Measurements from ENCODE around the gene SOX10. TPM values are rescaled to one million over a fixed set of nuclear protein-coding genes. Genes with fewer than 3 reads are reported as not detected.

The SOX10 gene
- 10 to 100 TPM; 59.9 to 94.0 (median 84.2) TPM for total RNA-seq

DNA sequence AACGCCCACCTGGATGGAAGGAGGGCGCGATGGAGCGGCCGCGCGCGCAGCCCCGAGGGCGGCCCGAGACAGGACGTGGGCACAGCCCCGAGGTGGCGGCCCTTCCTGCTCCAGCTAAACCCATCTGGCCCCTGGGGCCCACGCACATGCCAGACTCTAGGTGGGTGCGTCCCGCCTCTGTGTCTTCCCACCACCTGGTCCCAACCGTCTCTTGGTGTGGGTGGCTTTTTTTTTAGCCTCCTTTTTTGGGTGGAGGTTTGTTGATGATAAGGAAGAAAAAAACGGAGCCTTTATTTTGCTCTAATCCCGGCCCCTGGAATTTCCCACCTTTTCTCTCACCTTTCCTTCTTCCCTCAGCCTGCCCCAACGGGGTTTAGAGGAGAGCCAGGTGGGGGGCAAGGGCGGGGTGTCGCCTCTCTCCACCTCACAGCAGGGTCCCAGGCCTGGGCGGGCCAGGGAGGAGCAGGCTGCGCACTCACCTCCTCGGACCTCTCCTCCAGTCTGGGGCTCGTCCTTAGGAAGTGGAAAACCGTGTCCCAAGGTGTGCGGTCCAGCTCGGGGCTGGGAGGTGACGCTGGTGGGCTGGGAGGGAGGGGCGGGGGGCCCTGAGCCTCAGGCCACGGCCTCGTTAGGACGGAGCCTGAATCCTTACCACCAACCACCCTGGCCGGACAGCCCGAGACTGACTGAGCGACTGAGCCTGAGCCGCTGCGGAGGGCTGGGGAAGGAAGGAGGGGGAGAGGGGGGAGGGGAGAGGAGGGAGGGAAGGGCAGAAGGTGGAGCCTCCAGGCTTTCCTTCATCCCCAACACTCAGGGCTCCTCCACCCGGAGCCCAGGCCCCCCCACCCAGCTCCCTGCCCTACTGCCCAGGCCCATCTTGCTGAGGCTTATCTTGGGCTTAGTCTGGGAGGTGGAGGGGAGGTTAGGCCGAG, at the start of gene SOX10:
SOX10 (minus strand) TSS at position 696 of the 932 bp plus-strand sequence. CDS start 771 bp downstream, outside the sequence.
- TF ChIP-seq POLR2A (IDR thresholded peaks at IDR 0.05) (peak; percentile 1 to 36), CTCF (IDR thresholded peaks at IDR 0.05) (no peak), EP300 (IDR thresholded peaks at IDR 0.05) (peak in 1 of 2 donors; percentile 90)
- DNase-seq (ENCODE audit: low spot score in 2 of 2): peak in 1 of 2 donors; percentile 22
- H3K4me3 ChIP-seq: peak within 1 kb of the TSS; percentile 43 to 70 (median 53)

DNA sequence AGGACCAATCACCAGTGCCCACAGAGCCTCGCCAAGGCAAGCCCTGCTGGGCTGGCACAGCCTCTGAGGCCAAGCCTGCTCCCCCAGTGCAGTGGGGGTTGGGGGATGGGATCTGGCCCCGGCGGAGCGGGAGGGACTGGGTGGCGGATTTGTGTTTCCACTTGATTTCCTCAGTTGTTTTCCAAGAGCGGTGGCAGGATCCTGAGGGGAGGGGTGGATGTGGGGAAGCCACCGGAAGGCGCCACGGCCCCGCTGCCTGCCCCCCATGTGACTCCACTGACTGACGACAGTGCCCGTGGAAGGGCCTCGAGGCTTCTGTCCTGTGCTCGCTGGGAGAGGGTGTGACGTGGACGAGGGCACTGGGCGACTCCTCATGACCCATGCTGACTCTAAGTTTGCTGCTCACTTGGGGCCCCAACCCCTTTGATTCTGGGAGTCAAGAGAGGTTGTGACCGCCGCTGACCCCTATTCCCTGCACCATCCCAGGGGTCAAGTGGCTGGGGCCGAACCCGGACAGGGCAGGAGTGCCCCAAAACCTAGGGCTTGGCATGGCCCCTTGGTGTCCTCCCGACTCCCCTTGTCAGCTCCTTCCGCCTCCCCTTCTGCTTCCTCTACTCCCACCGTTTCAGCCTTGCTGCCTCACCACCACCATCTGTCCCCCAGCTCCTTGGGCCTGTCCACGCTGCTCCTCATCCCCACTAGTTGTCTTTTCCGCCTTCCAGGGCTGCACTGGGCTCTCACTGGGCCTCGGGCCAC, 49.3 kb upstream of the SOX10 start:
- 38 to 40% methylated on average over 21 to 27 of the region's 27 CpGs for WGBS, 2 donors
- peak; percentile 55 to 79 for TF ChIP-seq EP300 (IDR thresholded peaks at IDR 0.05)
- no peak for TF ChIP-seq CTCF (IDR thresholded peaks at IDR 0.05)
- no peak for TF ChIP-seq POLR2A (IDR thresholded peaks at IDR 0.05)
- Histone ChIP-seq H3K27ac (peak overlapping the region; percentile 79 to 96 (median 86)), H3K36me3 (no peaks in the 10 kb centered on the region), H3K4me3 (no peak overlapping the region), H3K9me3 (no peaks in the 10 kb centered on the region), H3K27me3 (no peaks in the 10 kb centered on the region), H3K4me1 (peaks cover 0 to 98% (median 64%) of the 10 kb centered on the region in 4 donors)
- DNase-seq (ENCODE audit: low spot score in 2 of 2): no peak

More for the DNA sequence above, at the start of gene SOX10:
- H3K27ac ChIP-seq: peak within 1 kb of the TSS; percentile 88 to 97 (median 94)
- WGBS, 2 donors: 45 to 51% methylated on average over 28 to 41 of the region's 42 CpGs
- peaks cover 0 to 57% (median 0%) of the 10 kb centered on the region in 3 donors for H3K36me3 ChIP-seq
- H3K9me3 ChIP-seq: no peaks in the 10 kb centered on the region
- peaks cover 0 to 4% (median 0%) of the 10 kb centered on the region in 4 donors for H3K4me1 ChIP-seq
- no peaks in the 10 kb centered on the region for H3K27me3 ChIP-seq

DNA sequence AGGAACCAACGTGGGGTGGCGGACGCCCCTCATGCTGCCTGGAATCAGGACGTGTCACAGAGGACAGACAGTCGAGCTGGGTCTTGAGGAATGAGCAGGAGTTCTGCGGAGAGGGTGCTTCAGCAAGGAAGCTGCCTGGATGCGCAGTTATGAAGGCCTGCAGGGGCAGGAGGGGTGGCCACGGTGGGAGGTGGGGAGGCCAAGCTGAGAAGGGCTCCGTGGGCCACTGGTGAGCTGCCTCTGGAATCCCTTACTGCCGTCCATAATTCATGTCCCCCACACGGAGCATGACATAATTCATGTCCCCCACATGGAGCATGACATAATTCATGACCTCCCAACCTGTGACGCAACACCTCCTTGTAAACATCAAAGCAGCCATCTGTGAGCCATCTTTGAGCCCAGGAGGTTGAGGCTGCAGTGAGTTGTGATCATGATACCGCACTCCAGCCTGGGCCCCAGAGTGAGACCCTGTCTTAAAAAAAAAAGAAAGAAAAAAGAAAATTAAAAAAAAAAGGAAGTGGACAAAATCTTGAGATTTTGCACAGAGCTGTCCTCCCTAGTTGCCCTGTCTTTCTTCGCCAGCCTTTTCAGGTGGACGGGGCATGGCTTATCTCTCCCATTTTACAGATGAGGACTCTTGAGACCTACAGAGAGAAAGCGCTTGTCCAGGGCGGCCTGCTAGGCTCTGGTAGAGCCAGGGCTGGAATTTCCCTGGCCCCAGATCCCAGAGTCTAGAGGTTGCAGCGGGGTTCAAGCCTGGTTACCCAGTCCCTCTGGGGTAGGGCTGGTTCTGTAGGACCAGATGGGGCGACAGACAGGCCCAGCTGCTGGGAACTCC, 48.5 kb upstream of the SOX10 start:
- Histone ChIP-seq H3K4me3 (no peak overlapping the region), H3K27ac (peak overlapping the region; percentile 79 to 96 (median 86)), H3K4me1 (peaks cover 0 to 100% (median 67%) of the 10 kb centered on the region in 4 donors), H3K9me3 (no peaks in the 10 kb centered on the region), H3K36me3 (no peaks in the 10 kb centered on the region), H3K27me3 (no peaks in the 10 kb centered on the region)
- peak; percentile 61 to 86 for DNase-seq (ENCODE audit: low spot score in 2 of 2)
- TF ChIP-seq POLR2A (IDR thresholded peaks at IDR 0.05) (peak in 1 of 2 donors; percentile 17), EP300 (IDR thresholded peaks at IDR 0.05) (peak in 1 of 2 donors; percentile 78), CTCF (IDR thresholded peaks at IDR 0.05) (no peak)
- 50 to 57% methylated on average over 13 to 18 of the region's 19 CpGs for WGBS, 2 donors

DNA sequence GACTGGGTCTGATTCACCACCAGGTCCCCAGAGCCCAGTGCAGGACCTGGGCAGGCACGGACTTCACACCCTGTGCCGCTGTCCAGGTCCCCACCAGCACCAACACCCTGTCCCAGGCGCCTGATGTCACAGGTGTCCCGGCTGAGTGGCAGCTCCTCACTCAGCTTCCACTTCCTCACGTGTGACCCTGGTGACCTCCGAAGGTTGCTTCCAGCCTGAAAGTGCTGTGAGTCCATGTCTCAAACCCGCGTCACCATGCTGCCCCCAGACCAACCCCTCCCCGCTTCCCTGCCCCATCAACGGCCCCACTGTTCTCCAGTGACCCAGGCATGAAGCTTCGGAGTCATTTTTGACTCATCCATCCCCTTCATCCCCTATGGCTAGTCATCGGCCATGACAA, 47.1 kb upstream of the SOX10 start:
- Histone ChIP-seq H3K9me3 (no peaks in the 10 kb centered on the region), H3K4me3 (no peak overlapping the region), H3K4me1 (peaks cover 0 to 100% (median 70%) of the 10 kb centered on the region in 4 donors), H3K27ac (peak overlapping the region; percentile 79 to 96 (median 86)), H3K27me3 (no peaks in the 10 kb centered on the region), H3K36me3 (no peaks in the 10 kb centered on the region)
- TF ChIP-seq CTCF (IDR thresholded peaks at IDR 0.05) (no peak), POLR2A (IDR thresholded peaks at IDR 0.05) (no peak), EP300 (IDR thresholded peaks at IDR 0.05) (no peak)
- WGBS, 2 donors: 47 to 59% methylated on average over 12 of the region's 12 CpGs
- DNase-seq (ENCODE audit: low spot score in 2 of 2): no peak

Data from tibial nerve (tissue), 4 donors.